H1 (cell line): ENCODE data around the gene GPSM1. TPM values are rescaled to one million over a fixed set of nuclear protein-coding genes. Genes with fewer than 3 reads are reported as not detected.

Experiments
- ASH2L ChIP-seq: fragments of 200-600, 300-600 bp; sonication (generic); IDR thresholded peaks from one replicate; pipeline ENCODE4 v1.7.1; 2017; ENCODE audit warnings: low read length
- CHD7 ChIP-seq: fragments of 300-600 bp; sonication (generic); IDR thresholded peaks from 2 replicates; pipeline ENCODE4 v1.7.1; 2012; ENCODE audit warnings: low read length, moderate library complexity, mild to moderate bottlenecking, inconsistent platforms; ENCODE audit not compliant: insufficient replicate concordance
- CTCF ChIP-seq, 3 experiments: IDR thresholded peaks; 1 replicate in 2 of 3; 2 replicates in 1 of 3; pipeline versions ENCODE4 v1.5.1 to v1.6.1; 2011; ENCODE audit warnings: low read length in 3 of 3, mild to moderate bottlenecking in 3 of 3, inconsistent platforms in 2 of 3, low read depth in 1 of 3, moderate library complexity in 1 of 3; ENCODE audit not compliant: insufficient read depth in 1 of 3; ENCODE audit errors: control extremely low read depth in 1 of 3
- NRF1 ChIP-seq: IDR thresholded peaks from 2 replicates; pipeline ENCODE4 v1.6.1; 2011; ENCODE audit warnings: mild to moderate bottlenecking, low read depth, low read length, improper control_type of control experiment
- POLR2AphosphoS5 ChIP-seq: IDR thresholded peaks from 2 replicates; pipeline ENCODE4 v1.6.1; 2011; ENCODE audit warnings: low read depth, low read length
- RBBP5 ChIP-seq: IDR thresholded peaks from 2 replicates; pipeline ENCODE4 v1.7.1; 2012; ENCODE audit warnings: low read depth, mild to moderate bottlenecking, inconsistent platforms, low read length, moderate library complexity, borderline replicate concordance
- SAP30 ChIP-seq: fragments of 300-600 bp; sonication (generic); IDR thresholded peaks from 2 replicates; pipeline ENCODE4 v1.7.1; 2012; ENCODE audit warnings: low read length, moderate library complexity, mild to moderate bottlenecking, inconsistent platforms; ENCODE audit not compliant: insufficient read depth, insufficient replicate concordance
- polyA plus RNA-seq, 7 experiments: library from polyadenylated mRNA; depleted of rRNA in 3 of 7; stranded (reverse) in 5 of 7; unstranded in 2 of 7; fragments of >200 nt in 5 of 7; fragments of 200-250 nt in 2 of 7; gene quantifications; 1 replicate in 5 of 7; 2 replicates in 1 of 7; 4 replicates in 1 of 7; pipeline versions ENCODE4 v1.2.1 to v1.2.3, GENCODE V29; 2011 to 2013; ENCODE audit warnings: missing spikeins in 2 of 7, mixed read lengths in 2 of 7
- total RNA-seq: library from RNA; stranded (reverse); fragmentation: NEBNext Ultra II Directional; extraction: Animal tissue kit (Norgen Biotek cat#: 25700); gene quantifications from 2 replicates; pipeline ENCODE4 v1.2.1, GENCODE V29; 2021

GPSM1 gene
- total and polyA plus RNA-seq, 2 of the 8 experiments (the other 6 are each of a cell fraction or from before 2014, with no cell fraction given) = 12.8 to 18.0 TPM

DNA sequence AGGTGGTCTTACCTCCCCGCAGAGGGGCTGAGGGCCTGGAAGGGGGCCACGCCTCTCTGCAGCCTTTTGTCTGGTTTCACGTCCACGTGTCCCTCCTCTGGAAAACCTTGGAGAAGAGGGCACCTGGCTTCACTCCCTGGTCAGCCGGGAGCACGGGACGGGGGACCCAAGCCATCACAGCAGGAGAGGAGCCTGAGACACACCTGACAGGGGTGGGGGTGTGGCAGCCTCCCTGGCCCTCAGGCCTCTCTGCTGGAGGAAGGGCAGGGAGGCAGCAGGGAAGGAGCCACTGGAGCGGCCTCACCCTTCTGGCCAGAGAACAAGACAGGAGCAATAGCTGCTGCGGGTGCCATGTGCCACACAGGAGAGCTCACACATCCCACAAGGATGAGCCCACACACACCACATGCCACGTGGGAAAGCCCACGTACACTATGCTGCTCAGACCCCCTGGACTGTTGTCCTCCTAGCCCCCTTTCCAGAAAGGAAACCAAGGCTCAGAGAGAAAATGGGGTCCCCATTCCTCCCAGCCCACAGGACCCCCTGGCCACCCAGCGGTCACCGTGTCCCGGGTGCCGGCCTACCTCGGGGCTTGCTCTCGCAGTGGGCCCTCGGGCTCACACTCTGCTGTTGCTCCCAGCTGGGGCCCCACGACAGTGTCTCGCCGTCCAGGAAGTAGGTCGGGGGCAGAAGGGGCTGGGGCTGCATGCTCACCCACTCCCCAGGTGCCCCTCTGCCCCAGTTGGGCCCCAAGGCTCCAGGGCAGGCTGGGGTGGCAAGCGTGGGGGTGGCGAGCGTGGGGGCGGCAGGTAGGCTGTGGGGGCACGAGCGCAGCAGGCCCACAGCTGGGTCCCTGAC lies 41.6 kb upstream of the GPSM1 start (continued):
- no peak for TF ChIP-seq CHD7
- TF ChIP-seq SAP30 = no peak
- no peak for TF ChIP-seq ASH2L
- no peak for TF ChIP-seq NRF1
- TF ChIP-seq RBBP5 = no peak
- no peak for TF ChIP-seq POLR2AphosphoS5
- no peak for TF ChIP-seq CTCF (IDR thresholded peaks at IDR 0.05; ENCODE audit: control extremely low read depth in 1 of 3, insufficient read depth in 1 of 3, low read depth in 1 of 3, low read length in 3 of 3)
